Tibial nerve (tissue), 3 donors: Measurements from ENCODE around the gene ALLC.

Experiments
- EP300 ChIP-seq, 2 donors: sonication (generic); formaldehyde crosslinking; IDR thresholded peaks; one replicate each; pipeline ENCODE4 v1.6.1; 2017; ENCODE audit warnings: antibody characterized with exemption in 2 of 2, mild to moderate bottlenecking in 1 of 2
- POLR2A ChIP-seq, 2 donors: fragments of 450-650 bp; IDR thresholded peaks; one replicate each; pipeline ENCODE4 v1.6.1; 2017; ENCODE audit warnings: antibody characterized with exemption in 2 of 2, mild to moderate bottlenecking in 2 of 2, moderate library complexity in 2 of 2

DNA sequence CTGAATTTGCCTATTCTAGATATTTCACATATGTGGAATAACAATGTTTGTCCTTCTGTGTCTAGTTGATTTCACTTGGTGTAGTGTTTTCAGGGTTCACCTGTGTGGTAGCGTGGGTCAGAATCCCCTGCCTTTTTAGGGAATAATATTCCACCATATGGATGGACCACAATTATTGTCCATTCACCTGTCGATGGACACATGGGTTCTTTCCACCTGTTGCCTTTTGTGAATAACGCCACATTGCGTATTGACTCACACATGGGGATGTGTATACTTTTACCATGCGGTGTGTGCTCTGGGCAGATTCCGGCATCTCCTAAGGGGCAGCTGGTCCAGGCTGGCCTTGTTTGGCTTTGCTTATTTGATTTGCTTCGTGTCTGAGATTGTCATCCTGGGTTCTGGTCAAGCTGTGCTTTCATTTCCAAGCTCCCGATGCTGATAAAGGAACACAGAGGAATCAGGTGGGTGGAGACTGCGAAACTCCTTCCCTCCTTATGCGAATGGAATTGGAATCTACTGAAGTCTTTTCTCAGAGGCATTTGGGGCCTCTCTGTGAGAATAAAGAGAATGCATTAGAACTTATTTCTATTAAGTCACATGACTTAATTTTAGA is 18.9 kb upstream of the ALLC start:
- TF ChIP-seq POLR2A (IDR thresholded peaks at IDR 0.05) (no peak), EP300 (IDR thresholded peaks at IDR 0.05) (no peak)
